Sciatic nerve (tissue), 2 donors: Measurements from ENCODE around the gene ZNF19. TPM values are rescaled to one million over a fixed set of nuclear protein-coding genes. Genes with fewer than 3 reads are reported as not detected.
A peak's percentile ranks its signal among the peaks of the same experiment; 100 is the strongest.
"Not testable (repeated sequence)": the region's sequence is repeated elsewhere in the genome, so short reads cannot be mapped to it uniquely, and the experiment has no call there.

Experiments
- ATAC-seq: fragments of 200-7000 bp; cut with Tn5 transposase; one replicate; pipeline ENCODE4 v1.9.1; 2020; ENCODE audit warnings: mild to moderate bottlenecking, moderate library complexity
- DNase-seq: peaks from one replicate; pipeline ENCODE4 v3.0.0-alpha.2; 2020; ENCODE audit warnings: low spot score
- intact Hi-C: fragments of 100-400 bp; cut with DNase I; formaldehyde crosslinking; loops from one replicate; pipeline ENCODE4 v1.14.2; 2022
- total RNA-seq: library from RNA; stranded (reverse); fragmentation: NEBNext Ultra II Directional; extraction: Animal tissue kit (Norgen Biotek cat#: 25700); gene quantifications from one replicate; pipeline ENCODE4 v1.2.1, GENCODE V29; 2021
- donor health status: DM: no; HTN: no; CAD: no.
- donor health status: DM: no; HTN: no; CAD: no.

ZNF19 gene
- 7.8 TPM for total RNA-seq

- ATAC-seq, result no peak
Measured at GRCh38 chr16:71489122-71489521, at the start of gene ZNF19. TSS of gene ZNF19 (minus strand) at chr16:71489324. CDS start at chr16:71482114, 7,210 bp downstream.

DNA sequence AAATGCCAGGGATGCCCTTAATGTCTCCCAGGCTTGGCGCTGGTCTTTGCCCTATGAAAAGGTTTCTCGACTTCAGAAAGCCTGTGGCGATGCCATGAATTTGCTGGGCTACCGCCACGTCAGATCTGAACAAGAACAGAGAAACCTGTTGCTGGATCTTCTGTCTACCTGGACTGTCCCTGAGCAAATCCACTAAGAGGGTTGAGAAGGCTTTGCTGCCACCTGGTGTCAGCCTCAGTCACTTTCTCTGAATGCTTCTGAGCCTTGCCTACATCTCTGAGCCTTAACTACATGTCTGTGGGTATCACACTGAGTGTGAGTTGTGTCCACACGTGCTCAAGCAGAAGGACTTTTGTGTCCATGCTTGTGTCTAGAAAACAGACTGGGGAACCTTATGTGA is 48.5 kb upstream of the ZNF19 start:
- ATAC-seq, result no peak
- DNase-seq, result no peak
- intact Hi-C loops, result no loop called here

More at GRCh38 chr16:71489122-71489521, at the start of gene ZNF19:
- intact Hi-C loops, result no loop called here
- no peak for DNase-seq

GRCh38 chr16:71536752-71537499 is 47.8 kb upstream of the ZNF19 start:
- no peak for ATAC-seq
- intact Hi-C loops, result no loop called here
- DNase-seq, result no peak

- intact Hi-C loops, result no loop called here
- DNase-seq, result no peak
- ATAC-seq, result no peak
Measured at GRCh38 chr16:71532366-71532765, 43.2 kb upstream of the ZNF19 start.

DNA sequence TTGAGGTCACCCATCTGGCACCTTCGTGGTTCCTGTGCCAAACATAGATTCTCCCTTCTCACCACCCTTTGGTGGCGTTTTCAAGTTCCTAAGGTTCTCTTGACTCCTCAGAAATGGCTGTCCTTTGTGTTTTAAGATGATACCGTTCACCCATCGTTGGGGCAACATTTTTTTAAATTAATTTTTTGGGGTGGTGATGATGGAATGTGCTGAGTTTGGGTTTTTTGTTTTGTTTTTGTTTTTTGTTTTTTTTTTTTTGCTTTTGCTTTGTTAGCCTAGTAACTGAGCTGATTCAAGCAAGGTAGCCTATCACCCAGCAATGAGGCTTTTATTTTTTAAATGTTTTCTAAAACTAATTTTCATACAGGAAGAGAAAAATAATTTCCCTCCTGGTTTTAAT is 39.7 kb upstream of the ZNF19 start:
- ATAC-seq (no peak), DNase-seq (no peak)
- intact Hi-C loops, result no loop called here

DNA sequence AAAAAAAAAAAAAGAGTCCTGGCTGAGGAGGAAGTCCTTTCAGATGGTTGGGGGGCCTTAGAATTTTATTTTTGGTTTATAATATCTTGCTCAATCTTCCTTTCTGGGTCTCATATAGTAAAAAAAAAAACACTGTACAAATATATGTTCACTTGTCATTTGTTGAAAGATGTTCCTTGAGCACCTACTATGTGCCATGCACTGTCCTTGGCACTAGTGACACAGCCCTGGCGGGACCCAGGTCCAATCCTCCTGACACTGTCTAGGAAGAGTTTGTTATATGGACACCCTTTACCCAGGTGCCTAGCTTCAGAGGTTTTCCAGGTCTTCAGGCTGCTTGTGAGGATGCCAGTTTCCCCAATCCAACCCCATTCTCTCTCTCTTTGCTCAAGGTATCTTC is 39.1 kb upstream of the ZNF19 start:
- intact Hi-C loops, result no loop called here
- ATAC-seq (no peak), DNase-seq (no peak)

DNA sequence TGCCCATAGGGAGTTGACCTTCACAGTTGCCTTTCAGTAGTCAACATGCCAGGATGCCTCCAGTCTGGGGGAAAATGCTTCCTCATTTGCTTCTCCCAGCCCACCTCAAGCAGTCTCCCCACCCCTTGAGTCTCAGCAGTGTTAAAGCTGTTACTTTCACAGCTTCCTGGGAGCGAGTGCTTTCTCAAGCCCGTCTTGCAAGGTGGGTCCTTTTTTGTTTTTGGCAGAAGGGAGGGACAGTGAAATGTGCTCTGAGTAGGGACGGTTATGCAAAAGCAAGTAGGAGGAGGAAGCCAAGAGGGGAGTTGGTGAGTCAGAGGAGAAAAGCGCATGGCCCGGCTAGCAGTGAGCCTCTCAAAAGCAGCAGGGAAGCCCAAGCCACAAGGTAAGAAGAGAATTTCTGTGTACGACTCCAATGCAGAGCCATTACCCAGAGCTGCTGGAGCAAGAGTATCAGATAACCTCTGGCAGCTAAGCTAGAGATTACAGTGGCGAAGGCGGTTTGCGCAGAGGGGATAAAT is 37.0 kb upstream of the ZNF19 start, which contains the start of gene CHST4:
Gene CHST4, plus strand, starts transcription at position 316 of the 521 bp plus-strand sequence. CDS start 10,252 bp downstream, outside the sequence.
- intact Hi-C loops, result no loop called here
- DNase-seq (no peak), ATAC-seq (no peak)

DNA sequence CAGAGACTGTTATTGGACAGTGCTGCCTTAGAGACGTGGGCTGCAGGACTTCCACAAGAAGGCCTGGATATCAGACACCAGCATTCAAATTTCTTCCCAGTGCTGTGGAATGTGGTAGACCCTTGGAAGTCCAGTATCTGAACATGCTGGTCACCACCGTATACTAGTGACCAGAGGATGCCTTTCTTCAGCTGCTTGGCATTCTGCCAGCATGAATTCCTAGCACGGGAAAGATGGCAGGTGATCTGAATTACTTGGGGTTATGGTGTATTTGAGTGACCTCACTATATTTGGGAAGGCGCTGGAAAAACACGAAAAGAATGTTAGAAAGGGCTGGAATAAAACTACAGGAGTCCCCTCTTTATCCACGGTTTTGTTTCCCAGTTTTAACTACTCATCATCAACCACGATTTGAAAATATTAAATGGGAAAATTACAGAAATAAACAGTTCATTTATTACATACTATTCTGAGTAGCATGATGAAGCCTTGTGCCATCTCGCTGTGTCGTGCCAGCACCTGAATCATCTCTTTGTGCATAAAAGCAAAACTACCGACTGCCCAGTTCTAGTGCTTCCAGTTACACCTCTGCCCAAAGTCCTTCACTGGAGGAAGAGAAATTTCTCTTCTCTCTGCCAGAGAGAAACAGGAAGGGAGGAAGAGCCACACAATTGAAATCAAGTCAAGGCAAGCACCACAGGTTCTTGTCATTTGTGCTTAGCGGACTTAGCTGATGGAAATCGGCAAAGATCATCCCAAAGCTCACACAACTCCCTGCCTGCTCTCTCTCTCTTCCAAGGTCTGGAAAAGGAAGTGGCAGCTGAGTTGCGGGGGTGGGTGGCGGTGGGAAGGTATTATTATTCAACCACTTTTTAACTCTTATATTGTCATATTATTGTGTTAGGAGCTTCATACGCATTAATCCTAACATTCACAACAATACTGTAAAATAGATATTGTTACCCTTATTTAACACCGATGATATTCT is 35.7 kb upstream of the ZNF19 start:
- ATAC-seq (no peak), DNase-seq (no peak)
- intact Hi-C loops, result no loop called here

DNA sequence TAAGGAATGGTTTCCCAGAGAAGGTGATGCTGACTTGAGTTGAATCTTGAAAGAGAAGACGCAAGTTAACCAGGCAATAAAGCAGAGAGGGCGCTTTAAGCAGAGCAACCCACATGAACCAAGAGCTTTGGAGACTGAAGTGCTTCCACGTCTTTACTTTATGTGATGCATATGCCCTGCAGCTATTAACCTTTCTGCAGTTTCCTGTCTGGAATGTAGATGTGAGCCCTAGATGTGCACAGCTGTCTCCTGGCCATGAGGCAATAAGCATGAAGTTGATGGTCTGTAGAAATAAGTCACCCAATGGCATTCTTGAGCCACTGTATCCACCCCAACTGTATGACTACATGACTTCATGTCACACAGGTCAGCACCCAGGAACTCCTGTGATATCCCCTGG is 31.4 kb upstream of the ZNF19 start:
- intact Hi-C loops, result no loop called here
- ATAC-seq, result no peak
- DNase-seq, result no peak

DNA sequence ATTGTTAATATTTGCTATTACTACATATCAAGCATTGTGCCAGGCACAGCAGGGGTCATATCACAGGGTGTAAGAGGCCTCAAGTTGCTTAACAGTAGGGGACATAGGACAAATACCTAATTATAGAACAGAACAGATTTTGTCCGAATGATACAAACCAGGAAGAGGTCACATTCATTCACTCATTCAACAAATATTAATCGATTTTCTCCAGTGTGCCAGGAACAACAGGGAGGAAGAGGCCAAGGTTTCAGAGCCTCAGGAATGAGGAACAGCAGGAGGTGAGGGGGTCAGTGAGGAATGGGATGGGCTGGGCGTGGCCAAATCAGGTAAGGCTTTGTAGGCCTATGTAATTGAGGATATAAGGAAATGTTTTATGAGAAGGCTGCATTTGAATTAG is 25.9 kb upstream of the ZNF19 start:
- no peak for ATAC-seq
- DNase-seq, result no peak
- intact Hi-C loops, result no loop called here

DNA sequence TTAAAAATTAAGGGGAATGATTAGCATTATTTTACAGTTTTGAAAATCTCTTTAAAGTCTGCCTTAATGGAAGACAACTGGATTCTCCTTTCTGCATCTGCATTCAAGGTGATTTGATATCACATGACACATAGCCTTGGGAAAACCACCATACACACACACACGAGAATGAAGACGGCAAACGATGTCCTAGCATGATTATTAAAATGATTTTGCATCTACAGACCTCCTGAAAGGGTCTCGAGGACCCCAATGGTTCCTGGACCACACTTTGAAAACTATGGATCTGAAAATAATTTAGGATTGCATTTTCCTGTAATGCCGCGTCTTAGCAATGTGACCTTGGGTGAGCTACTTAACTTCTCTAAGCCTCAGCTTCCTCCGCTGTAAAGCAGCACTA is 25.4 kb upstream of the ZNF19 start:
- ATAC-seq (no peak), DNase-seq (no peak)
- intact Hi-C loops, result no loop called here

DNA sequence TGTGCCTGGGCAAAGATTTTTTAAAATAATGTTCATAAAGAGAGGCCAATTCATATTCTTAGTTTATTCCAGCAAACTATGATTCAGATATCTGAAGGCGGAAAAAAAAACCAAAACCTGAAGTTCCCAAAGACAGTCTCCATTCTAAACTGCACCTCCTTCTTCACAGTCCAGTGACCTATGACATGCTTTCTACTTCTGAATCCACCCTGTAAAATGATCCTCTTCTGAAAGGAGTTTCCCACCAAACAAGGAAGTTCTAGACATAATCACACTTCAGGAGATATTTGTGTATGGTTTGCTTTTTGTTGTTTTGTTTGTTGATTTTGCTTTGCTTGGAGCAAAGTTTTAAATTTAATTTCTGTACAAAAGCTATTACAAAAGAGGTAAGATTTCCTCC is 24.2 kb upstream of the ZNF19 start:
- ATAC-seq, result no peak
- DNase-seq, result no peak
- intact Hi-C loops, result no loop called here

- no peak for ATAC-seq
- no peak for DNase-seq
- intact Hi-C loops, result no loop called here
Measured at GRCh38 chr16:71507061-71507460, 17.9 kb upstream of the ZNF19 start.

DNA sequence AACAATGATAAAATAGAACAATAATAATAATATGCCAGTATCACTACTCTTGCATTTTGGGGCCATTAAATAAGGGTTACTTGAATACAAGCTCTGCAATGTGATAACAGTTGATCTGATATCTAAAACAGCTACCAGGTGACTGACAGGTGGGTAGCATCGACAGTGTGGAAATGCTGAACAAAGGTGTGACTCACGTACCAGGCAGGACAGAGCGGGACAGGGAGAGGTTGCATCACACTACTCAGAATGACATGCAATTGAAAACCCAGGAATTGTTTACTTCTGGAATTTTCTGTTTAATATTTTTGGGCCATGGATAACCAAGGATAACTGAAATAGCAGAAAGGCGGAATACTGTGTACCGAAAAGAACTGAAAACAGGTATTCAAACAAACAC is 15.8 kb upstream of the ZNF19 start:
- intact Hi-C loops, result no loop called here
- DNase-seq (no peak), ATAC-seq (no peak)

DNA sequence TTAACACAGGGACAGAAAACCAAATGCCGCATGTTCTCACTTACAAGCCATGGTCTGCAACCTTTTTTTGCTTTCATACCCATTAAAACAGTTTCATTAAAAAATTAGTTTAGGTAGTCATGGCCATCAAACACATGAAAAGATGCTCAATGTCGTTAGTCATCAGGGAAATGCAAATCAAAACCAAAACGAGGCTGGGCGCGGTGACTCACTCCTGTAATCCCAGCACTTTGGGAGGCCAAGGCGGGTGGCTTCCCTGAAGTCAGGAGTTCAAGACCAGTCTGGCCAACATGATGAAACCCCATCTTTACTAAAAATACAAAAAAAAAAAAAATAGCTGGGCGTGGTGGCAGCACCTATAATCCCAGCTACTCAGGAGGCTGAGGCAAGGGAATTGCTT is 14.9 kb upstream of the ZNF19 start:
- ATAC-seq, DNase-seq, intact Hi-C loops: not testable (repeated sequence)

- no peak for ATAC-seq
- no peak for DNase-seq
- intact Hi-C loops, result no loop called here
Measured at GRCh38 chr16:71501547-71501946, 12.4 kb upstream of the ZNF19 start.

DNA sequence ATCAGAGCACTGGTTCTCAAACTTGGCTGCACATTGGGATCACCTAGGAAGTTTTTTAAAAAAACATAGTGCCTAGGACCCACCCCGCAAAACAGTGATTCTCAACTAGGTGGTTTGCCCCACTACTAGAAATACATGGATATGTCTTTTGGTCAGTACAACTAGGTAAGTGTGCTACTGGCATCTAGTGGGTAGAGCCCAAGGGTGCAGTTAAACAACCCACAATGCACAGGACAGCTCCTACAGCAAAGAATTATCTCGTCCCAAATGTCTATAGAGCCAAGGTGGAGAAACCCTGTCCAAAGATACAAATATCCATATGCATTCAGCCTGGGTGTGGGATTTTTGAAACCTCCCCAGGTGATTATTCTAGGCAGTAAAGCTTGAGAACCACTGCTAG is 11.8 kb upstream of the ZNF19 start:
- no peak for DNase-seq
- intact Hi-C loops, result no loop called here
- no peak for ATAC-seq

GRCh38 chr16:71499775-71500364 is 10.7 kb upstream of the ZNF19 start:
- intact Hi-C loops, result no loop called here
- ATAC-seq, result peak; percentile 63
- no peak for DNase-seq

GRCh38 chr16:71498031-71498430 is 8.9 kb upstream of the ZNF19 start:
- DNase-seq, result no peak
- no peak for ATAC-seq
- intact Hi-C loops, result no loop called here
